Activated gamma-delta T cell treated with Interleukin-2 at 50 U/mL for 16 hours (primary cell): ENCODE measurements around the gene SLFN5.
"Not testable (repeated sequence)": the region's sequence is repeated elsewhere in the genome, so short reads cannot be mapped to it uniquely, and the experiment has no call there.

Source experiments
- DNase-seq: peaks from one replicate; pipeline ENCODE4 v3.0.0-alpha.2; 2020

SLFN5 gene

DNA sequence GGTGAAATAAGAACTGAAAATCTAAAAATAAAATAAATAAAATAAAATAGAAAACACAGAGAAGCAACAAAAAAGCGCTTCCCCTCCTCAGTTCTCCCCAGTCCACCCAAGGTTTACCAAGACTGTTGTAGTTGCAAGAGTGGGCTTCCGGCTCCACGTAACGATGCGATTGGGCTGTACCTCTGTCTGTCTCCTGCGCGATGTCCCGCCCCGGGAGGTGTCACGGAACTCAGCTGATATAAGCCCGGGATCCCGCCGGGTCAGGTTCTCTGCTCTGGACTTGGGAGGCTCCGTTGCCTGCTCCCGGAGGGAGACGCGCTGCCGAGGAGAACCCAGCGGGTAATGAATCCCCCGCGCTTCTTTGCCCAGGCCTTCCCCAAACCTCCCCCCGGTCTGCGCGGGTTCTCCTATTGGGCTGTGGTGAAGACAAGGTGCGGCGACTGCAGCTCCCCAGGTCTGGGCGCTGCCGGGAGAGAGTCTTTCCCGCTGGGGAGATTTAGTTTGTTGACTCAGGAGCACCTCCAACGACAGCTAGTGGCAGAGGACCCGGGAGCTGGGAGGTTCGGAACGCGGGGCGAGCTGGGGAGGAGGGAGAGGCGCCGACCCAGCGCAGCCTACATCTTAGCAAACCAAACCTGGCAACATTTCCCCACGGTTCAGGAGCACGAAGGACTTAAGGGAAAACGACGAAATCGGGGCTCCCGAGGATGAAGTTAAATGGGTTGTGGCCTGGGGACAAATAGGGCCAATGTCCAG lies at the start of gene SLFN5:
TSS of gene SLFN5 (plus strand) at position 268 of the 756 bp plus-strand sequence. CDS start 15,619 bp downstream, outside the sequence.
- peak; percentile 96 for DNase-seq

DNA sequence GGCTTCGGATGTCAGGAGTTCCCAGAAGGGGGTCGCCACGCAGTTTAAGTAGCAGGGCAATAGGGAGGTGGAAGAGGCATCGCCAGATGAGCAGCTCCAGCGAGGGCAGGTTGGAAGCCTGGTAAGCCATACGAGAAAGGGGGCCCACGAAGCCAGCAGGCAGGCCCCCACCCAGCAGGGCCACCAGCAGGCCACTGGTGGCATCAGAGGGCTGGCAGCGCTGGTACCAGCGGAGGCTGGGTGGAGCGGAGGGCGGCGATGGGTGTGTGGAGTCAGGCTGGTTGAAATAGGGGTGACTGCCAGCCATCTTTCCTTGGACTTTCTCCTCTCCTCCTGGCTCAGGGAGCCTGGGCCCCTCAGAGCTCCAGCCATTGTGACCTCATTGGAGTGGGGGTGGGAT lies 48.9 kb upstream of the SLFN5 start, which contains the start of gene SLC35G3:
TSS of gene SLC35G3 (minus strand) at position 393 of the 400 bp plus-strand sequence. CDS start at position 307, 86 bp downstream.
- not testable (repeated sequence) for DNase-seq

DNA sequence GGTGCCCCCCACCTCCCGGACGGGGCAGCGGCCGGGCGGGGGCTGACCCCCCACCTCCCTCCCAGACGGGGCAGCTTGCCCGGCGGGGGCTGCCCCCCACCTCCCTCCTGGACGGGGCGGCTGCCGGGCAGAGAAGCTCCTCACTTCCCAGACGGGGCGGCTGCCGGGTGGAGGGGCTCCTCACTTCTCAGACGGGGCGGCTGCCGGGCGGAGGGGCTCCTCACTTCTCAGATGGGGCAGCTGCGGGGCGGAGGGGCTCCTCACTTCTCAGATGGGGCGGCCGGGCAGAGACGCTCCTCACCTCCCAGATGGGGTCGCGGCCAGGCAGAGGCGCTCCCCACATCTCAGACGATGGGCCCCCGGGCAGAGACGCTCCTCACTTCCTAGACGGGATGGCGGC lies 47.8 kb upstream of the SLFN5 start:
- not testable (repeated sequence) for DNase-seq

DNA sequence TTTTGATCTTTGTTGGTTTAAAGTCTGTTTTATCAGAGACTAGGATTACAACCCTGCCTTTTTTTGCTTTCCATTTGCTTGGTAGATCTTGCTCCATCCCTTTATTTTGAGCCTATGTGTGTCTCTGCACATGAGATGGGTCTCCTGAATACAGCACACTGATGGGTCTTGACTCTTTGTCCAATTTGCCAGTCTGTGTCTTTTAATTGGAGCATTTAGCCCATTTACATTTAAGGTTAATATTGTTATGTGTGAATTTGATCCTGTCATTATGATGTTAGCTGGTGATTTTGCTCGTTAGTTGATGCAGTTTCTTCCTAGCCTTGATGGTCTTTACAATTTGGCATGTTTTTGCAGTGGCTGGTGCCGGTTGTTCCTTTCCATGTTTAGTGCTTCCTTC lies 40.3 kb upstream of the SLFN5 start:
- not testable (repeated sequence) for DNase-seq

DNA sequence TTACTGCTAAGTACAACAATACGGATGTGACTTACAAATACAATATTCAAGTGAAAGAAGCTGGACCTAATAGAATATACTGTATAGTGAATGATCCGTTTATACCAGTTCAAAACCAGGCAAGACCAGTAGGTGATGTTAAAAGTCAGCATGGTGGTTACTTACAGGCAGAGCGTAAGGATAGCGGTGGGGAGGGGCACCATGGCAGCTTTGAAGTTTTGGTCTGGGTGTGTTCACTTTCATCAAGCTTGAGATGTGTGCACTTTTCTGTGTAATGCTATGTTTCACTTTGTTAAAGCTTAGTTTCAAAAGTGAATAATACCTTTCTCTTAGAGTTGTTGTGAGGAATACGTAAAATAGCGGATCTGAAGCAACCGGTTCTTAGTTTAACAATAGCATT lies 32.1 kb upstream of the SLFN5 start:
- no peak for DNase-seq

DNA sequence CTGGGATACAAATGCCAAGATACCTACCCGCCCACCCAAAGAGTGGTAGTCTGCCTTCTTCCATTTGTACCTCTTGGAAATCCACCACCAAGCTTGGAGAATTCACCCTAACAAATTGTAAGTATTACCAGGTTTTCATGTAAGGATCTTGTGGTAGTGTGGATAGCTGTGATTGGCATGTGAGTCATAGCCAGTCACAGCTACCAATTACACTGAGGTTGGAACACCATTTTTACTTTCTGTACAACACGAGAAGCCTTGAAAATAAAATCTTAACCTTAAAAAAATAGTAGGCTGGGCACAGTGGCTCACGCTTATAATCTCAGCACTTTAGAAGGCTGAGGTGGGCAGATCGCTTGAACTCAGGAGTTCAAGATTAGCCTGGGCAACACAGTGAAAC lies 30.2 kb upstream of the SLFN5 start:
- DNase-seq, result no peak

DNA sequence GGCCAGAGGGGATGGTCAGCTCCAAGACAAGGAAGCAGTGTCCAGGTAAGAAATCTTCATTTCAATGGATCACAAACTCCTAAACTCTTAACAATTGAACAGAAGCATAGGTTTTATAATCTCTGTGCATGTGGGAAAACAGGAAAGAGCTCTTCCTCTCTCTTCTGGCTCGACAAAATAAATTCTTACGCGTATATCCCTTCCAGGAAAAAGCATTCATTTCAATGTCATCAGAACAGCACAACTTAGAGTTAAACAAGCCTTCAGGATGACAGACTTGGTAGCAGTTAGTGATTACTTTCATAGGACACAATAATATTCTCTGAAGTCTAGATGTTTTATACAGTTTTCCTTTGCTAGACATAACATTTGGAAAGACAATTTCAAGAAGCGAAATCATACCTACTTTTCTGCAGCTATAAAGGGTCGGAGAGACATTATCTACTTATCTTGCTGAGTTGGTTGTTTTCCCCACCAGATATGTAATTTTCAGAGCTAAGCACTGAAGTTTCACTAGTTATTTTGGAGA lies 29.4 kb upstream of the SLFN5 start:
- DNase-seq, result no peak

DNA sequence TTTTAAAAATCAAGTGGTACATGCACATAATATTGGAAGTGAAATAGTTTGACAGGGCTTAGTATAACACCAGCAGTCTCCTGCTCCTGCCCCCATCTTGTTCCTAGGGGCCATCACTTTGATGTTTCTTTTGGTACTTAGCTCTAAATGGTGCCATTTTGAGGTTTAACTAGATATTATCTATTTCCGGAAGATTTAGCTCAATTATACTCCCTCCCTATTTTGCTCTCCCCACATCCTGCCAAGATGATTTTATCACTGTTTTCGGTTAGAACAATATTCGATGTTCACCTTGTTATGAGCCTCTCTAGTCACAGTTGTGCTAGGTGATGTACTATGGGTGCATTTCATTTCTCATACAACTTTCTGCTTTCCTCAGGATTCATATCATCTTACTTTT lies 28.7 kb upstream of the SLFN5 start:
- DNase-seq, result peak; percentile 48

DNA sequence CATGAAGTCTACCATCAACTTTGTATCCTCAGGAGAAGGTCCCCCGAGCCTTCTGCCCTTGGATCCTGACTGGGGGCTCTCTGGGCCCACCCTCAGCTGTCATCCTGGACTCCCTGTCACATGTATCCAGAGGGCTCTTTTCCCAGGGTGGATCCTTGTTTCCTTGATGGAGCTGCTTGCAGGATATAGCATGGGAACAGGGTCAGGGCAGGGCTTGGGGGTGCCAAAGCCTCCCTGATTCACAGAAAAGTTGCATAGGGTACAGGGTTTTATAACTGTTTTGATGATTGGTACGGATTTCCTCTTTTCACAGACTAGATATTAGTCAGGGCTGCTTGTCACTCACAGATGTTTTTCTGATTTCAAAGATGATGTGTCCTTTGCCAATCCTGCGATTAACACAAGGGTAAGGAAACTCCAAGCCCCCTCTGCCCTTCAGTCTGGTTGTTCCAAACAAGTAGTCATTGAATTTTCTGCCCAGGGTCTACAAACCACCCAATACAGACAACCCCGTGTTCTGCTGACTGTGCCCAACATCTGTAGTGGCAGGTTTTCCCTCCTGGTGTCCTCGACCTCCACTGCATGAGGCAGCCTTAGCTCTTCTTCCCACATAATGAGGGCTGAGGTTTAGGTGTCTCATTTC lies 28.1 kb upstream of the SLFN5 start:
- peak; percentile 23 for DNase-seq

DNA sequence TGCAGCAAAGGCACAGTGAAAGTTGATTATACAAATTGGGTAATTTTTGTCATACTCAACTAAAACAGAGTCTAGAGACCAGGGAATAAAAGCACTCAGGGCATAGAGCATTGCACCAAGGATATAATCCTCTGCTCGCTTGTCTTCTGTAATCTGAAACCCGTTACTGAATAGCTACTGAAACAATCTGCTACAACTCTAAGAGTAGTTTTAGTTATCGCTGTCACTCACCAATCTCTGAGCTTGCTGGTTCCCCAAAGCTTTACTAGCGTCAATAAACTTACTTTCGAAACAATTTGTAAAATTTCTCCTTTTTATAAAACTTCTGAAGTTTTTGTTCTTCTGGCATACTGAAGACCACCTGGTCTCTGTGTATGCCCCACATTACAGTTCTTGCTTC lies 25.8 kb upstream of the SLFN5 start:
- DNase-seq, result no peak

DNA sequence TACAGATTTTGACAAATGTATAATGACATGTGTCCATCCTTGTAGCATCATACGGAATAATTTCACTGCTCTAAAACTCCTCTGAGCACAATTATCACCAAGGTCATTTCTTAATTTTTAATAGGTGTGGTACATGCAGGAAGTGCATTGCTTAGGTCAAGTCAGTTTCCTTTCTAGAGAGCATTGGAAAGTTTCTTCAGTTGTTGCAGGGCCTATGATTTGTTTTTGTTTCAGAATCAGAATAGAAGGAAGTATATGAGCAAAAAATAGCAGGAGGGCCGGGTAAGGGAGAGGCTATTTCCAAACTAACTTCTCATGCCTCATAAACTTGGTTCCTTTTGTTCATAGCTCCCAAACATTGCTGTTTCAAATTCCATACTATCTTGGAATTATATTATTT lies 24.0 kb upstream of the SLFN5 start:
- DNase-seq, result no peak

DNA sequence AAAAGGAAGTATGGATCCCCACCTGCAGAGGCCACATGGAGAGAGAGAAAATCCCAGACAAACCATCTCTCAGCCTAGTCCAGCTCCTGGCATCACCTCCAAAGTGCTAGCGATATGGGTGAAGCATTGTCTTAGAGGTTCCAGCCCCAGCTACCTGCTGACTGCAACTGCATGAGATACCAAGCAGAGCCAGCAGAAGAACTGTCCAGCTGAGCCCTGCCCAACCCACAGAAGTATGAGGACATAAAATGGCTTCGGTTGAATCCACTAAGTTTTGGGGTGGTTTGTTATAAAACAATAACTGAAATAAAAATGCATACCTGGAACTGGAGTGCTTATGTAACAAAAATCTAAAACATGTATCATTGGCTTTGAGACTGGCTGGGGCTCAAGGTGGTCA lies 20.4 kb upstream of the SLFN5 start:
- DNase-seq, result no peak

DNA sequence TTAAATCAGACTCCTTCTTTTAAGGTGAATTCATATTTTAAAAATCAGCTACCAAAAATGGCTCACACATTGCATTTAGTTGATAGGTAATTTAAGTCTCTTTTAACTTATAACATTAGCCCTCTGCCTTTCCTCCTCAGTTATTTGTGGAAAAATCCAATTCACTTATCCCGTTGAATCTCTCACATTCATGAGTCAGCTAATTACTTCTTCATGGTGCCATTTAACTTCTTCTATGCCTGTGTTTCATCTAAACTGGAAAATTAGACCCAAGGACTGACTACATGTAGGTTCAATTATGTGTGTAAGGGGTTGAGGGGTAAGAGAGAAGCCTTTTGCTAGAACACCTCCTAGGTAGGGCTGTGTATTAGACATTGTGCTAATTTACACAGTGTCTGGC lies 18.4 kb upstream of the SLFN5 start:
- DNase-seq, result no peak

DNA sequence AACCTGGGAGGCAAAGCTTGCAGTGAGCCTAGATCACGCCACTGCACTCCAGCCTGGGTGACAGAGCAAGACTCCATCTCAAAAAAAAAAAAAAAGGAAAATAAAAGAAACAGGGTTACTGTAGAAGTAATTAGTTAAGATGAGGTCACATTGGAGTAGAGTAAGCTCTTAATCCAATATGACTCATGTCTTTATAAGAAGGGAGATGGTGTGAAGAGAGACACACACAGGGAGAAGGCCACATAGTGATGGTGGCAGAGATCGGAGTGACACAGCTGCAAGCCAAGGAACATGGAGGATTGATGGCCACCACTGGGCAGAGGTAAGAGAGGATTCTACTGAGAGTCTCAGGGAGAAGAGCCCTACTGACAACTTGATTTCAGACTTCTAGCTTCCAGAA lies 15.3 kb upstream of the SLFN5 start:
- DNase-seq, result no peak

DNA sequence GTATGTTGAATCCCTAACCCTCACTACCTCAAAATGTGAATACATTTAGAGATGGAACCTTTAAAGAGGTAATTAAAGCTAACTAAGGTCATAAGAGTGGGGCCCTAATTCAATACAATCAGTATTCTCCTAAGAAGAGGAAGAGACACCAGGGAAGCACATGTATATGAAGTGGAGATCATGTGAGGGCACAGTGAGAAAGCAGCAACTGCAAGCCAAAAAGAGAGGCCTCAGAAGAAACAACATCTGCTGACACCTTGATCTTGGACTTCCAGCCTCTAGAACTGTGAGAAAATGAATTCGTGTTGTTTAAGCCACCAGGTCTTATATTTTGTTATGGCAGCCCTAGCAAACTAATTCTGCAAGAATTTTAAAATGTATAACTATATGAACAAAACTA lies 13.2 kb upstream of the SLFN5 start:
- no peak for DNase-seq

DNA sequence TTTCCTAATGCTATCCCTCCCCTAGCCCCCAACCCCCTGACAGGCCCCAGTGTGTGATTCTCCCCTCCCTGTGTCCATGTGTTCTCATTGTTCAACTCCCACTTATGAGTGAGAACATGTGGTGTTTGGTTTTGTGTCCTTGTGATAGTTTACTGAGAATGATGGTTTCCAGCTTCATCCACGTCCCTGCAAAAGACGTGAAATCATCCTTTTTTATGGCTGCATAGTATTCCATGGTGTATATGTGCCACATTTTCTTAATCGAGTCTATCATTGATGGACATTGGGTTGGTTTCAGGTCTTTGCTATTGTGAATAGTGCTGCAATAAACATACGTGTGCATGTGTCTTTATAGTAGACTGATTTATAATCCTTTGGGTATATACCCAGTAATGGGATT lies 8.6 kb upstream of the SLFN5 start:
- DNase-seq, result not testable (repeated sequence)

DNA sequence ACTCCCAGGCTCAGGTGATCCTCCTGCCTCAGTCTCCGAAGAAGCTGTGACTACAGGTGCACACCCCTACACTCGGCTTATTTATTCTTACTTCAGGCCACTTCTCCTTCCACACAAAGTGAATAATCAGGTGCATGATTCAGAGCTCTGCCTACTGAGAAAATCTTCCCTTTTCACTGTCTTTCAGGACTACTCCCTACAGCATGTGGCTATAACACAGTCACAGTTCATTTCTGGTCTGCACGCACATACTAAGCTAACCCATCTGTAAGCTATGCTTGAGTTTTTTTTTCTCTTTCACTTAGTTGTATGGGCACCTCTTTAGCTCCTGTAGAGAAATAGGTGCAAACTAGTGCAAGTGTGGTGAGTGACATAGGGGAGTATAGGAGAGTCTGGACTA lies 7.6 kb upstream of the SLFN5 start:
- DNase-seq, result no peak

DNA sequence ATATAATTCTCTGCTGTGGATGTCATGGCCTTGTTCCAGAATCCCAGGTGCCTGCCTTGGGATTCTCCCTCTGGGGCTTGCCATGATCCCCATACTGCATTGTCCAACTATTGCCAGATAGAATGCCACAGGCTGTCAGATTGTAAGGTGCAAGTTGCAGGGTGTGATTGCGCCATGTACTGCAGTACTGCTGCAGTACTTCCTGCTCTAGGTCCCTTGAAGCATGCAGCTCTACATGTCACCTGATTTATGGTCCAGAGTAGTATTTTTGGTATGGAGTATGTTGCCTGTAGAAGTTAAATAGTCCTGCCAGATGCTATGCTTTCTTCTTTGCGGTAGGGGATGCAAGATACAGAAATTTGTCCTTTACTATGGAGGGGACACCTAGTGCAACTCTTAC lies 7.0 kb upstream of the SLFN5 start:
- DNase-seq, result no peak

DNA sequence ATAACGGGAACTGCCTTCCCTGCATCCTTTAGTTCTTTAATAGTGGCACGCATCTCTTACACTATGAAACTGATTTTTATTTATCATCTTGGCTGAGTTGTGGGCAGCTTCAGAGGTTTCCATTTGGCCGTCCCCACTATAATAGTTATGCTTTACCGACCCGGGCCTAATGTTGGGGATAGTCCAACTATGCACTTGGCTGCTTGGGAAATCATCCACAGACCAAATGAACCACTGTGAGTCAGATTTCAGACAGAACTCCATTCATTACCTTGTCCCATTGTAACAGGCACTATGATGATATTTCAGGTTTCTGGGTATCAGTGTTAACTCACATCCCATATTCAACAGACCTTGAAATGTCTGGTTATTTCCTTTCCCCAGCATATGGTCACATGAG lies 6.1 kb upstream of the SLFN5 start:
- no peak for DNase-seq

DNA sequence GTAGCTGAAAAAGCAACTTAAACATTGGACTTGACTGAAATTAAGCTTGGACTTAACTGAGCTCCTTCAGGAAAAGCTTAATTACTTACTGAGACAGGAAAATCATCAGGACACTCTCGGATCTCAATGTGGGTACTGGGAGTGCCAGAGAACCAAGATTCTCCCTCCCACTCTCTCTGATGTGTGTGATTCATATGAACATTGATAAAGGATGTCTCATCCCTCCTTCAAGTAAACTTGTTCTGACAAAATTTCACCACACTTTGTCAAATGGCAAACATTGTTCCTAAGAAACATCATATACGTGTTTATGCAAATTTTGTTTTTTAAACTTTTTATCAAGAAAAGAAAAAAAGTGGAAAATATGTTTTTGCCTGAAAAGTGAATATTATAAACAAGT lies 4.1 kb upstream of the SLFN5 start:
- DNase-seq, result no peak

DNA sequence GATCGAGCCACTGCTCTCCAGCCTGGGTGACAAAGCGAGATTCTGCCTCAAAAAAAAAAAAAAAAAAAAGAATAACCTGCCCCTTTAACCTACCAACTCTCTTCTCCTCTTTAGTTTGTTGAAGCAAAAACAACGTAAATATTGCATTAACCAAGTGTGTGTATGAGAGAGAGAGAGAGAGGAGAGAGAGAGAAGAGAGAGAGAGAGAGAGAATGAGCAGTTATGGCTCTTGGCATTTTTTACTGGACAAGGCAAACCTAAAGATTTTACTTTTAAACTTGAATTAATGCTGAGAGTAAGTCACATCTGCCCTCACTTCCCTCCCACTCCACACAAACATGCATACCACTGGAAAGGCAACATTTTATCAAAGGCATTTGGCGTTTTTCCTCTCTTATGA lies 3.0 kb upstream of the SLFN5 start:
- DNase-seq, result no peak

DNA sequence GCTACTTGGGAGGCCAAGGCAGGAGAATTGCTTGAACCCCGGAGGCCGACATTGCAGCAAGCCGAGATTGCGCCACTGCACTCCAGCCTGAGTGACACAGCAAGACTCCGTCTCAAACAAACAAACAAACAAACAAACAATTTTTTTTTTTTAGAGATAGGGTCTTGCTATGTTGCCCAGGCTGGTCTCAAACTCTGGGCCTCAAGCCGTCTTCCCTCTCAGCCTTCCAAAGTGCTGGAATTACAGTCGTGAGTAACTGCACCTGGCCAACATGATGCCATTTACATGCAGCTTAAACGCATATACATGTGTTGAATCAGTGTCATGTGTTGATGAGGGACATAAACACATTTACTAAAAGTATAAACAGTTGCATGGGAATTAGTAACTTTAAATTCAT lies 2.0 kb upstream of the SLFN5 start:
- DNase-seq, result no peak

DNA sequence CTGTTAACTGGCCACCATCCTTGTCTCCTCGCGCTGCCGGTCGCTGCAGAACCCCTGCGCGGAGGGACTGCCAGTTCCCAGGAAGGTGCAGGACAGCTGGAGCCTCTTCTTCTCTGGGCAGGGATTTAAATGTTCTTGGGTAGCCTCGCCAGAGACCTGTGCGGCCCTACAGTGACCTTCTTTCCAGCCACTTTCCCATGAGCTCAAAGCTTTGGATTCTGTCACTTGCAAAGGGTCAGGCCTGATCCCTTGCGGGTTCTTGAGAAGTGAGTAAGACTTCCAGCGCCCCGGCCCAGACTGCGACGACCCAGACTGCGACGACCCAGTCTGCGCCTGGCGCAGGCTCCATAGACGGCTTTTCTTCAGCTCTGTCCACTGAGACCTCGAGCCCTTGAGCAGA lies 1.4 kb upstream of the SLFN5 start:
- peak; percentile 38 for DNase-seq

DNA sequence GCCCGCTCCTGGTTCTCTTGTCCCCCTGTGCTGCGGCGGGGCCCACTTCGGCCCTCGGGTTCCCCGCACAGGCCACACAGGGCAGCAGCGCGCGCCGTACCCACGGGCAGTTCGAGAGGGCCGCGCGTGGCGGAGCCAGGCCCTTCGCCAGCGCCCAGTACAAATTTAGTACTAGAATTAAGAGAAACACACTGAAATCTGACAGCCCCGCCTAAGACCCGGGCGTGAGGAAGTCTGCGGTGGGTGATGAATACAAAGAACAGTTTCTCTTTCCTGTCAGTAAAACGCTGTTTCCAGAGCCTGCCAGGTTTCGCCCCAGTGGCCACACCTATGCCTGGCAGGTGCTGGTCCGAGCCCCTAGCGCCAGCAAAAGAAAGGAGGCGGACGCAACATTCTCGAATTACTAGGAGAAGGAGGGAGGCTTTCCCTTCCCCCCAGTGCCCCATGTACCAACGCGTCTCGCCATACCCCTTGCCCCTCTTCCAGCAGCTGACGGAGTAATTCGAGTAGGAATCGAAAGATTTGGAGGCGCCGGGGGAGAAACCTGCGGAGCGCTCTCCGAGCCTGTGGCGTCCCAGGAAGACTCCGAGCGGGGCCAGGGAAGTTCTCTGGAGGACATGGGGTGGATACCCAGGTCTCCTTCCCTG lies 591 bp upstream of the SLFN5 start:
- peak; percentile 83 for DNase-seq
